H9 (cell line): ENCODE results near the gene CETN3. TPM values are rescaled to one million over a fixed set of nuclear protein-coding genes. Genes with fewer than 3 reads are reported as not detected.

Experiments used
- DNase-seq: peaks from one replicate; pipeline ENCODE4 v3.0.0-alpha.2; 2017
- H2AFZ ChIP-seq: one replicate; pipeline ENCODE4 v1.6.1; 2013; ENCODE audit warnings: mild to moderate bottlenecking, low read length, control low read depth, moderate library complexity
- H2AK5ac ChIP-seq: 2 replicates; pipeline ENCODE4 v1.6.1; 2013; ENCODE audit warnings: low read length, control low read depth, mixed read lengths; ENCODE audit not compliant: insufficient read length
- H2BK120ac ChIP-seq: one replicate; pipeline ENCODE4 v1.6.1; 2013; ENCODE audit warnings: low read depth, mild to moderate bottlenecking, low read length, control low read depth, inconsistent platforms; ENCODE audit not compliant: poor library complexity, severe bottlenecking
- H2BK12ac ChIP-seq: 2 replicates; pipeline ENCODE4 v1.6.1; 2013; ENCODE audit warnings: low read length, control low read depth, mixed read lengths, low read depth; ENCODE audit not compliant: insufficient read length
- H2BK15ac ChIP-seq: 2 replicates; pipeline ENCODE4 v1.6.1; 2013; ENCODE audit warnings: low read depth, low read length, control low read depth
- H2BK20ac ChIP-seq: one replicate; pipeline ENCODE4 v1.6.1; 2013; ENCODE audit warnings: low read depth, mild to moderate bottlenecking, low read length, control low read depth, inconsistent platforms; ENCODE audit not compliant: poor library complexity, severe bottlenecking
- H2BK5ac ChIP-seq: 2 replicates; pipeline ENCODE4 v1.6.1; 2013; ENCODE audit warnings: low read length, control low read depth, mixed read lengths; ENCODE audit not compliant: insufficient read length
- H3K14ac ChIP-seq: 2 replicates; pipeline ENCODE4 v1.6.1; 2013; ENCODE audit warnings: low read length, control low read depth; ENCODE audit not compliant: insufficient read depth
- H3K18ac ChIP-seq: 2 replicates; pipeline ENCODE4 v1.6.1; 2013; ENCODE audit warnings: low read depth, mild to moderate bottlenecking, mixed read lengths, low read length, control low read depth; ENCODE audit not compliant: insufficient read length
- H3K23ac ChIP-seq: 2 replicates; pipeline ENCODE4 v1.6.1; 2013; ENCODE audit warnings: low read length, control low read depth, mixed read lengths, low read depth; ENCODE audit not compliant: insufficient read length
- H3K23me2 ChIP-seq: 2 replicates; pipeline ENCODE4 v1.6.1; 2013; ENCODE audit warnings: low read depth, mild to moderate bottlenecking, mixed read lengths, low read length, control low read depth; ENCODE audit not compliant: insufficient read length, poor library complexity, severe bottlenecking
- H3K27ac ChIP-seq: 2 replicates; pipeline ENCODE4 v1.5.1; 2013; ENCODE audit warnings: low read length, control low read depth, mixed read lengths, low read depth; ENCODE audit not compliant: insufficient read length
- H3K27me3 ChIP-seq: 2 replicates; pipeline ENCODE4 v1.6.1; 2013; ENCODE audit warnings: low read length, control low read depth, inconsistent platforms; ENCODE audit not compliant: insufficient read depth
- H3K4ac ChIP-seq: 2 replicates; pipeline ENCODE4 v1.6.1; 2013; ENCODE audit warnings: low read depth, mild to moderate bottlenecking, control low read depth, inconsistent platforms, low read length, moderate library complexity
- H3K4me1 ChIP-seq: 2 replicates; pipeline ENCODE4 v1.6.1; 2013; ENCODE audit warnings: low read length, control low read depth, inconsistent platforms; ENCODE audit not compliant: insufficient read depth
- H3K4me2 ChIP-seq: 2 replicates; pipeline ENCODE4 v1.6.1; 2013; ENCODE audit warnings: low read length, control low read depth, mixed read lengths; ENCODE audit not compliant: insufficient read length, insufficient read depth
- H3K56ac ChIP-seq: 2 replicates; pipeline ENCODE4 v1.6.1; 2013; ENCODE audit warnings: low read depth, mild to moderate bottlenecking, mixed read lengths, low read length, control low read depth; ENCODE audit not compliant: insufficient read length
- H3K79me1 ChIP-seq: 2 replicates; pipeline ENCODE4 v1.6.1; 2013; ENCODE audit warnings: low read depth, mild to moderate bottlenecking, moderate library complexity, low read length, control low read depth, inconsistent platforms; ENCODE audit not compliant: insufficient read depth, poor library complexity, severe bottlenecking
- H3K79me2 ChIP-seq: 2 replicates; pipeline ENCODE4 v1.6.1; 2013; ENCODE audit warnings: low read length, control low read depth, inconsistent platforms; ENCODE audit not compliant: insufficient read depth
- H3K9ac ChIP-seq: 2 replicates; pipeline ENCODE4 v1.6.1; 2013; ENCODE audit warnings: low read length, control low read depth, mixed read lengths; ENCODE audit not compliant: insufficient read length; ENCODE audit errors: extremely low read depth
- H3K9me3 ChIP-seq: one replicate; pipeline ENCODE4 v1.6.1; 2013; ENCODE audit warnings: low read depth, low read length, inconsistent platforms; ENCODE audit not compliant: control insufficient read depth
- H3T11ph ChIP-seq: one replicate; pipeline ENCODE4 v1.6.1; 2013; ENCODE audit warnings: mild to moderate bottlenecking, low read length, control low read depth, inconsistent platforms
- H4K20me1 ChIP-seq: one replicate; pipeline ENCODE4 v1.6.1; 2013; ENCODE audit not compliant: control insufficient read depth, insufficient read length, insufficient read depth
- H4K5ac ChIP-seq: 2 replicates; pipeline ENCODE4 v1.6.1; 2013; ENCODE audit warnings: low read depth, mild to moderate bottlenecking, mixed read lengths, low read length, control low read depth; ENCODE audit not compliant: insufficient read length
- H4K8ac ChIP-seq: replicated peaks from 2 replicates; pipeline ENCODE4 v1.6.1; 2013; ENCODE audit warnings: low read length, control low read depth, mixed read lengths, low read depth; ENCODE audit not compliant: insufficient read length
- H4K91ac ChIP-seq: 2 replicates; pipeline ENCODE4 v1.6.1; 2013; ENCODE audit warnings: low read depth, mild to moderate bottlenecking, moderate library complexity, mixed read lengths, low read length, control low read depth; ENCODE audit not compliant: insufficient read length
- H3K27ac Mint-ChIP-seq, 3 experiments: 2 replicates in 2 of 3; 3 replicates in 1 of 3; pipeline ENCODE4 v1.8.0; 2020 to 2021; ENCODE audit warnings: mixed read lengths in 3 of 3, mild to moderate bottlenecking in 1 of 3, moderate library complexity in 1 of 3
- H3K27me3 Mint-ChIP-seq: 2 replicates; pipeline ENCODE4 v1.8.0; 2021; ENCODE audit warnings: low read depth, mild to moderate bottlenecking, moderate library complexity, mixed read lengths
- H3K36me3 Mint-ChIP-seq, 3 experiments: 2 replicates in 2 of 3; 3 replicates in 1 of 3; pipeline ENCODE4 v1.8.0; 2020 to 2021; ENCODE audit warnings: low read depth in 3 of 3, mixed read lengths in 3 of 3; ENCODE audit not compliant: insufficient read depth in 1 of 3
- H3K4me1 Mint-ChIP-seq, 2 experiments: 2 replicates each; pipeline ENCODE4 v1.8.0; 2020; ENCODE audit warnings: mixed read lengths in 2 of 2
- H3K4me3 Mint-ChIP-seq, 2 experiments: 2 replicates in 1 of 2; 3 replicates in 1 of 2; pipeline ENCODE4 v1.8.0; 2020 to 2021; ENCODE audit warnings: mild to moderate bottlenecking in 2 of 2, mixed read lengths in 2 of 2, moderate library complexity in 1 of 2
- H3K9me3 Mint-ChIP-seq, 2 experiments: 2 replicates in 1 of 2; 3 replicates in 1 of 2; pipeline ENCODE4 v1.8.0; 2020; ENCODE audit warnings: mild to moderate bottlenecking in 2 of 2, mixed read lengths in 2 of 2, moderate library complexity in 1 of 2
- CTCF ChIP-seq: fragments of 200-600 bp; sonication (generic); conservative IDR thresholded peaks from 3 replicates; pipeline ENCODE4 v1.8.0; 2021; ENCODE audit warnings: antibody characterized with exemption, mild to moderate bottlenecking
- WGBS: extraction: QIAGEN DNeasy Blood & Tissue Kit; methylation state at CpG from one replicate; pipeline ENCODE4 v1.1.7; 2013; ENCODE audit warnings: missing lambda C conversion rate, low lambda C conversion rate, mixed read lengths; ENCODE audit not compliant: insufficient read length; ENCODE audit errors: extremely low coverage; 5-methylcytosine and 5-hydroxymethylcytosine counted together
- total RNA-seq: library from RNA; stranded (reverse); gene quantifications from 2 replicates; pipeline ENCODE4 v1.2.1, GENCODE V29; 2021

CETN3 gene
- total RNA-seq, 1 experiment from 2014 or later, result 36.3 TPM

DNA sequence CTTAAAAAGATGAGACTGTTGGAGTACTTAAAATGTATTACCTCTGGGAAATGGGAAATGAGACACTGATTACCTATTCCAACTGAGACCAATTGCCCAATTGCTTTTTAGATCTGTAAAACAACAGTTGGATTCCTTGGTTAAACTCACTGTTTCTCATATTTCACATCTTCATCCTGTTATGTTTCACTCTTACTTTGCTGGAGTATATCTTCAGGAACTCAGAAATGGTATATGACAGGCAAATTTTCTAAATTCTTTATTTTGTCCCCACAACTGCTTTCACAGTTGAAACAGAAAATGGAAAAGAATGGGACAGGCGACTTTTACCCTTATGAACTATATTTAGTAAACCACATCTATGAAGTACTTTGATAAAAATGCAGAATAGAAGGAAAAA is 8.7 kb upstream of the CETN3 start:
- Histone ChIP-seq H2BK5ac (no peak overlapping the region), H2AFZ (no peak overlapping the region), H3K4me2 (no peak overlapping the region), H3K79me2 (no peaks in the 10 kb centered on the region), H3K23ac (no peak overlapping the region), H3K79me1 (no peaks in the 10 kb centered on the region), H3K18ac (no peak overlapping the region), H2BK12ac (no peak overlapping the region), H2BK20ac (no peak overlapping the region), H4K8ac (no peak overlapping the region), H4K5ac (no peak overlapping the region), H3K9me3 (no peaks in the 10 kb centered on the region), H3K56ac (no peak overlapping the region), H2BK120ac (no peak overlapping the region), H2AK5ac (no peak overlapping the region), H3K4ac (no peak overlapping the region), H4K20me1 (no peaks in the 10 kb centered on the region), H3T11ph (no peak overlapping the region), H3K9ac (no peak overlapping the region), H3K4me1 (no peaks in the 10 kb centered on the region), H4K91ac (no peak overlapping the region), H3K27ac (no peak overlapping the region), H2BK15ac (no peak overlapping the region), H3K27me3 (no peaks in the 10 kb centered on the region), H3K23me2 (no peaks in the 10 kb centered on the region), H3K14ac (no peak overlapping the region)
- H3K27me3 Mint-ChIP-seq, result no peaks in the 10 kb centered on the region
- peaks cover 3 to 7% of the 10 kb centered on the region in 2 experiments for H3K4me1 Mint-ChIP-seq
- H3K9me3 Mint-ChIP-seq, result no peaks in the 10 kb centered on the region; a peak in 1 of 5 replicates
- WGBS, result no CpG with 5 or more reads among the region's 1 CpG
- no peak for DNase-seq
- H3K4me3 Mint-ChIP-seq, result no peak overlapping the region
- no peak overlapping the region for H3K27ac Mint-ChIP-seq
- TF ChIP-seq CTCF, result no peak
- peaks cover 0 to 6% (median 0%) of the 10 kb centered on the region in 3 experiments; a peak in 2 of 7 replicates for H3K36me3 Mint-ChIP-seq
